HG02852 (cell line): Measurements from ENCODE around the gene PNMA1.

Experiments used
- ATAC-seq: cut with Tn5 transposase; IDR thresholded peaks from one replicate; pipeline ENCODE4 v1.9.1; 2021; ENCODE audit warnings: mild to moderate bottlenecking, moderate library complexity; ENCODE audit not compliant: unreplicated experiment

Gene PNMA1, protein sequence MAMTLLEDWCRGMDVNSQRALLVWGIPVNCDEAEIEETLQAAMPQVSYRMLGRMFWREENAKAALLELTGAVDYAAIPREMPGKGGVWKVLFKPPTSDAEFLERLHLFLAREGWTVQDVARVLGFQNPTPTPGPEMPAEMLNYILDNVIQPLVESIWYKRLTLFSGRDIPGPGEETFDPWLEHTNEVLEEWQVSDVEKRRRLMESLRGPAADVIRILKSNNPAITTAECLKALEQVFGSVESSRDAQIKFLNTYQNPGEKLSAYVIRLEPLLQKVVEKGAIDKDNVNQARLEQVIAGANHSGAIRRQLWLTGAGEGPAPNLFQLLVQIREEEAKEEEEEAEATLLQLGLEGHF

DNA sequence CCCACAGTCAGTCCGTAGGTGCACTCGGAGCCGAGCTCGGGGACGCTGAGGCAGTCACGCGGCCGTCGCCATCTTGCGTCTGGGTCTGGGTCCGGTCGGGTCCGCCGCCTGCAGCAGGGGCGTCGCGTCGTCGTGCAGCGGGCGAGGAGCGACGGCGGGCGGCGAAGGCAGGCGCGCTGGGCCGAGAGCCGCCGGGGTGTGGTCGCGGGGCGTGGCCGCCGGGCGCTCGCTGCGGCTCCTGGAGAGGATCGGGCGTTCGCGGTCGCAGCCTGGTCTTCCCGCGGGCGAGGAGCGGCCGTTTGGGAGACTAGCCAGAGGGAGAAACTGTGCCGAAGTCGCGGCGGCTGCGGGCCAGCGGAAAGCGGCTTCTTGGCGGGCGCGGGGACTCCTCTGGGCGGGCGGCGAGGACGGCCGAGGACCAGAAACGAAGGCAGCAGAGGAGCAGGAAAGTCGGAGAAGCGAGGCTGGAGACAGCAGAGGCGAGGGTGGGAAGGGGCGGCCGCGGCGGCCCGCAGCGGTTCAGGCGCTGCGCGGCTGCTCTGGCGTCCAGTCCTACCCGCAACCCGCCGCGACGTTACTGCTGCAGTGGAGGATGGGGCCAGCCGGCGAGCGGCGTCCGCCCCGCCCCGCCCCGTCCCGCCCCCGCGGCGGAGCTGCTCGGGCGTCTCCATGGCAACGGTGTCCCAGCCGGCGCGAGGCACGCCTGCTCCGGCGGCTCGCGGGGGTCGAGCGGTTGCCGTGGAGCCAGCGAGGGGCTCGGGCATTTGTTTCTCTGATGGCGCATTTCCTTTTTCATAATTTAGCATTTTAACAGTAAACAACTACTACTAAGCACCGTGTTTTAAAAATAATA, at the start of gene PNMA1:
Gene PNMA1, minus strand, starts transcription at position 582 of the 853 bp plus-strand sequence. CDS start 745 bp downstream, outside the sequence.
- peak; percentile 74 for ATAC-seq

- ATAC-seq = no peak
Measured at GRCh38 chr14:73763396-73763795, 49.2 kb upstream of the PNMA1 start.

DNA sequence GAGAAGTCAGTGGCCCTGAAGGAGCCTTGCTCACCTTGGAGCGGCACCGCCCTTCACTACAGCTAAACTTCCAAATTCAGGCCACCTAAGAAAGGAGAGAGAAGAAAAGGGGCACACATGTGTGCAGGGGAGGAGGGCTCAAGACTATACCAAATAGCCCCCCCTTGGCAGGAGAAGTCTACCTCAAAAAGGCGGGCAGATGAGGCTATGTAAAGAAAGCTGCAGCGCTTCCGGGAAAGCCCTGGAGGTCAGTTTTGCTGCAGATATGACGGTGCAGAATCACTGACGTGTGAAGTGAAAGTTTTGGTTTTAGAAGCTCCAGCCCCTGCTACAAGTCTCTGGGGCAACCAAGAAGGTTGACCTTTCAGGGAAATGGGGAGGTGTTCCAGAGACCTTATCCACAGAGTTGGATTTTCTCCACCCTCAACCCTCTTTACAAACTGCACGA, 48.2 kb upstream of the PNMA1 start:
- peak; percentile 40 for ATAC-seq

DNA sequence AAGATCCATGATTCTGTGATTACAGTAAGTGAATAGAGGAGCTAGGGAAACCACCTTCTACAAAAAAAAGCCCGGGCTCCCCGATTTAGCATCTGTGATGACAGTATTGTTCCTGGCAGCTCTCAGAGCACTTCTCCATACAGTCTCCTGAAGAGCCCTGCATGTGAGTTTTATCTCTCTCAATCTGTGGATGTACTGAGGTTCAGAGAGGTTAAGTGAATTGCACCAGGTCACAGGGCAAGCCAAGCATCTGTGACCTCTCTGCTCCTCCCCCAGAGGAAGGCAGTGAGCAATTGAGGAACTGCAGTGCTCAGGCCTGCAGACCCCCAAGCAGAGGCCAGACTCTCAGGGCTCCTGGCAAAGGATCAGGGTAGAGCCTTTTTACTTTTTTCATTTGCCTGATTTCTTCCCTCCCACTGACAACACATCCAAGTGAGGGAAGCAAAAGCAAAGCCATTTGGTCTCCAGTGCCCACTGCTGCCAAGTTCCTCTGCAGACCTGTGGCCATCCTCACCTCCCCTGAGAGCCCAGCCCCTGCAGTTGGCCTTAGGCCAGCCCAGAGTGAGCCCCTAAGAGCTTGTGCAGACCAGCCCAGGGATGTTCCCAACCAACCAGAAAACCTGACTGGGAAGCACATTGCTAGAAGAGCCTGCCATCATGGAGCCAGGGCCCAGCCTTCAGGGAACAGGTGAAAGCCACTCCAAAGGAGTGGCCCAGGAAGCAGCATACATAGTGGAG, 47.6 kb upstream of the PNMA1 start:
- ATAC-seq = no peak

DNA sequence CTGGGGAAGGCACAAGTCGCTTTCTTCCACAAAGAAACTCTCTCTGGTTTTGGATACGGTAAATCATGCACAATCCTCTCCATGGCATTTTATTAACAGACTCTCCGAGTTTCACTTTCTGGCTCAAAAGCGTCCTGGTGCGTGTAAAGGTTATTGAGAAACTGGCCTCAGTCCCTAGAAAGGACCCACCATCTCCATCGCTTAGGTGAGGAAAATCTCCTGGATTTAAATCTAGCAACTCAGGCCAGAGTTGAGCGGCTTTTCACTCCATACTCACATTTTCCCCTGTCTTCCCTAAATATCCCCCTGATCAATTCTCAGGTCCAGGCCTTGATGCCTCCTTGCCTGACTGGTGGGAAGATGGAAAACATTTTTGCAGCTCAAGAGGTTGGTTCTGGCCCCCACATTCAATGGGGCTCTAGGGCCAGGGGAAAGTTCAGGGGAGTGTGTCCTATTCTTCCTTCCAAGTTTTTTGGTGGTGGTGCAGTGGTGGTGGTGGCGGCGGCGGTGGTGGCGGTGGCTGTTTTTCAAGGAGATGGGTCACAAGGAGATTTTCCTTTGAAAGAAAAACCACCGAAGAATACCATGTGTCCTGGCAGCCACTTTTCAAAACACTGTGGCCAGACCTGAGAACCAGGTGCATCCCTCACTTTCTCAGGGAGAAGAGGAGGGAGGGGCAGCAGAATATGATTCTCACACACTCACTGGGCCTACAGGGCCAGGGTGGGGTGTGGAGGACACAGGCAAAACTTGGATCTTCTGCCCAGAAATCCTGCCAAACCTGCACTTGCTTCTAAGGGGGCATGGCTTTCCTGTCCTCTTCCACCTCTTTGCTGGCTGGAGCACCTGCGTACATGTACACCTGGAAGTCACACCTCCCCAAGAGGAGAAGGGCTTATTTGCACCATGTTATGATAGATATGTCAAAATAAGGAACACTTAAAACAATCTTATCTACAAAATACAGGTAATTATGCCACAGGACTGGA, 46.7 kb upstream of the PNMA1 start:
- ATAC-seq = no peak

- peak; percentile 53 for ATAC-seq
Measured at GRCh38 chr14:73759714-73760597, 45.8 kb upstream of the PNMA1 start.

DNA sequence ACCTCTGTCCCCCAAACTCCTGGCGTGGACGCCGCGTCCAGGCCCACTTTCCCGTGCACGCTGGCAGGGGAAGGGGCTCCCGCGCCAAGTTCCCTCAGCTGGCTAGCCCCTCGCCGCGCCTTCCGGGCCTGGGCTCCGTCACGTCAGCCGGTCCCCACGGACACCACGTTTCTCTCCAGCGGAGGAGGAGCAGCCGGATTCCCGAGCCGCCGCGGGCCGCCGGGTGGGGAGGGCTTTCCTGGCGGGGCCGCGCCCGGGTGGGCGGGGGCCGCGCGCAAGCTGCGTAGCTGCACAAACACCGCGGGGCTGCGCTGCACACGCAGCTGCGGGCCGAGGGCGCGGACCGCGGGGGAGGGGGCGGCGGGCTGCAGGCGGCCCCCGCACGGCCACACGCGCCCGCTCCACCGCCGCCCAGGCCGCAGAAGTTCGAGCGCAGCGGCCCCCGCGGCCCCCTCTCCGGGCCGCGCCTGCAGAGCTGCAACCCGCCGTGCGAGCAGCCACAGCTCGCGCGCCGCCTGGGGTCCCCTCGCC, 45.1 kb upstream of the PNMA1 start:
- ATAC-seq = no peak

- no peak for ATAC-seq
Measured at GRCh38 chr14:73758392-73759182, 44.4 kb upstream of the PNMA1 start.

GRCh38 chr14:73757876-73758391, 43.8 kb upstream of the PNMA1 start:
- no peak for ATAC-seq

DNA sequence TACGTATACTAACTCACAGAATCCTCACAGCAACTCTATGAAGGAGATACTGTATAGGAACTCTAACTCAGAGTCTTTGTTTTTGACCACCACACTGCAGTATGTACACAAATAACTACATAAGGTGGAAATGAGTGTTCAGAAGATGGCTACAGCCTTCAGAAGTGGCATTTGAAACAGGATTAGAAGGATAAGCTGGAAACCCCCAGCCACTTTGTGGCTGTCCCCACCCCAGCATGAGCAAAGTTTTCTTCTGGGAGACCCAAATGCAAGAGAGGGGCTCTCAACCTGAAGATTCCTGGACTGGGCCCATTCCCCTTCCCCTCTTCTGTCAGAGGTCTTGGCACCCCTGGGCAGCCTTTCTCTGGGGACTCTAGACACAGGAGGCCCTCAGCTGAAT, 43.2 kb upstream of the PNMA1 start:
- ATAC-seq = no peak

- no peak for ATAC-seq
Measured at GRCh38 chr14:73755434-73756014, 41.3 kb upstream of the PNMA1 start.

DNA sequence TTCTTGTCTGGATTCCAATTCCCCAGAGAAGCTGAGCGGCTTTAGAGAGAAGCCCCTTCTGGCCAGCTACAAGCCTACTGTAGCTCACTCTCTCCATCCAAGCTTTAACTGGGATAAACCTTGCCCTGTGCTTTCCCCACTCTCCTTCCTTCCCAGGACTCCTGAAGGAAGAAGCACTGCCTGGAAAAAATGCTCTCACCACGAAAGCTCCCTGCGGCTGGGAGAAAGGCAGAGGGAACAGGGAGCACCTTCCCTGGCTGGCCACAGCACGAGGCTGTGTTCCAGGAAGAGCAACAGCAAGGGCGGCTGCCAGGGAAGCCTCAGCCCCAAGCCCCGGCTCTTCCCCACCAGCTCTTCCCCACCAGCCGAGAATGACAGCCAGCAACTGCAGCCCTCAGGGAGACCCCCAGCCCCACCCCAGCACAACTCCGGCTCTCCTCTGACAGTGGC, 40.8 kb upstream of the PNMA1 start:
- ATAC-seq = no peak

DNA sequence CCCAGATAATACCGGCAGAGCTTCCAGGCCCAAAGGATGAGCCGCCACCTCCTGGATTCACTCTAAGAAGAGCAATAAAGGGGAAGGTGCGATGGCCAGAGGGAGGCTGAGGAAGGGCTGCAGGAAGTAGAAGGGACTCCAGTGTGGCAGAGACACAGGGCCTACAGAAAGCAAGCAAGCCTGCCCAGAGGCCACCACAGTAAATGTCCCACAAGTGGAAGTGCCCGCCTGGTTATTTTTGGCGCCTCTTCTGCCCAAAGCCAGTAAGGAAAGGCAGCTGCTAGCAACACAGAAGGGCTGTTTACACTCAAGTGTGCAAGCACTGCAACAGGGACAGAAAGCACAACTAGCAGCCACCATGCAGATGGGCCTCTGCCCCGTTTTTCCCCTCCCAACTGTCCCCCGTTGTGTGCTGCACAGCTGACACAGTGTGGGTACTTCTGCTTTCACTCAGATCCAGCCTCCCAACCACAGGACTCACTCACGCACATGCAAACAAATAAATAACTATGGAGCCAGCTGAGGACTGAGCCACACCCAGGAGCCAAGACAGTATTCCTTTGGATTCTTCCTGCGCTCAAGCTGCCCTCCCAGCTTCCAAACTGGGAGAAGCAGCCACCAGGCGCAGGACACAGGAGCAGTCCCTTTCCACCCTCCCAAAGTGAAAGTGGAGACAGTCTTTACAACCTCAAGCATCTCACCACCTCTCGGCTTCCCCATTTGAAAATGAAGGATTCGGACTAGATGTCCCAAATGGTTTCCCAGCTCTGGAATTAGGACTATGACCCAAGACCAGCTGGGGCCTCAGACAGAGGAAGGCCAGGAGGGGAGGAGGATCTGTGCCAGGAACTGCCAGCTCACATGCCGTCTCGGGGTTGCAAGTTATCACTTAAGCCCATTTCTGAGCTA, 40.0 kb upstream of the PNMA1 start:
- peak; percentile 58 for ATAC-seq

- ATAC-seq = no peak
Measured at GRCh38 chr14:73753124-73753886, 39.1 kb upstream of the PNMA1 start.

DNA sequence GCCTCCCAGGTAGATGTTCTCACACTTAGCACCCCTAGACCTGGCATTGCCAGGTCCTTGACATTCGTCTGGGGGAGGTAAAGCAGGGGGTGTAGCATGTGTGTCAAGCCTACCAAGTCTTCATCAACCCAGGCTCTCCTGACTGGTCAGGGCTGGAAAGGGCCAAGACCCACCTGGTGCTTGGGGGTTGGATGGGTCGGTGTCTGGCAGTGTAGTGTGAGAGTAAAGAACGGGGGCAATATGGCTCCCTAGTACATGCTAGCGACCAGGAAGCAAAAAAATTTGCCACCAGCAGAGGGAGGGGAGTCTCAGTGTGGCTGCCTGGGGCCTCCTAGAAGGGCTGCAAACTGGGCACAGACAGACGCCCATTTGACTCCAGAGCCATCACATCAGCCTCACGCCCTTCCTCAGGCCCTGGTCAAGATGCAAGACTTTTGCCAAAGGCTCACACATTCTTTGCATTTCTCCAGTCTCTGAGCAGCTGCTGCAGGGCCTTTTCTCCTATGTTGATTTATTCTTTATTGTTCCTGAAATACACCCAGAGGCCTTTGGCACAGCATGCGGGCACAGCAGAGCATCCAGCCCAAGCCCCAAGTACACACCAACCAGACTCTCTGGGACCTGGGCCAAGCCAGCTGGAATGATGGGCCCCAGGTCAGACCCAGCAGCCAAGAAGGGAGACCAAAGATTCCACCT, 38.3 kb upstream of the PNMA1 start:
- no peak for ATAC-seq
